Stimulated activated CD4-positive, alpha-beta T cell treated with anti-CD3 and anti-CD28 coated beads, Interleukin-4, amount 100 ng/mL, for 24 hours (primary cell): ENCODE measurements around the gene CST1.
A peak's percentile ranks its signal among the peaks of the same experiment; 100 is the strongest.
"Not testable (repeated sequence)": the region's sequence is repeated elsewhere in the genome, so short reads cannot be mapped to it uniquely, and the experiment has no call there.

Experiments used
- DNase-seq: peaks from one replicate; pipeline ENCODE4 v3.0.0-alpha.2; 2020

CST1 gene

DNA sequence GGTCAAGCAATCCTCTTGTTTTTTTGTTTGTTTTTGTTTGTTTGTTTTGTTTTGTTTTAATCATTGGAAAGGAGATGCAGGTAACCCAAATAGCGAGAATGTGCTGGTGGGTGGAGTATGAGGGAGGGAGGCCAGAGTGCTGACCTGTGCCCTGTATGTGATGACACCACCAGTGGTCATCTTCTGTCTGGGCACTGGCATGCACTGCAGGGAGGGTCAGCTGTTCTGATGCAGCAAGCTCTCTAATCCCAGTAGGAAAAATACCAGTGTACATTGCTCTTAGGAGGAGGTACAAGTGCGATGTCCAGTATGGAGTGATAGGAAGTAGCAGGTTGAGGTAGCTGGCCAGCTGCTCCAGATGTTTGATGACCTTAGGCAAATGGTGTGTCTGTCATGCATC is 2.9 kb upstream of the CST1 start:
- no peak for DNase-seq

DNA sequence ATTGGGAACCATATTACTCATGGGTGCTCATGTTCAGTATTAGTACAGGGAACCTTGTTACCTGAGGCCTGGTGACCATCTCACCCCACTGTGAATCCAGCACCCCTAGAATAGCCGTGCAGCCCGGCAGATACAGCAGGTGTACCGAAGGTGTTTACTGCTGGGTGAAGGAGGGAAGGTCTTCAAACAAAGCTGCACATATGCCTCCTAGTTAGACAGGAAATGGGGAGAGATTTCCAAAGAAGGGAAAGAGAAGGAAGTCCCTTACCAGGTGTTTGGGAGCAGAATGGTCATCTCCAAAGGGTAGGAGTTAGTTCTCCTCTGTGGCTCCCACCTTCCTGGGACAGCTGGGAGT is 2.4 kb upstream of the CST1 start:
- DNase-seq, result no peak

DNA sequence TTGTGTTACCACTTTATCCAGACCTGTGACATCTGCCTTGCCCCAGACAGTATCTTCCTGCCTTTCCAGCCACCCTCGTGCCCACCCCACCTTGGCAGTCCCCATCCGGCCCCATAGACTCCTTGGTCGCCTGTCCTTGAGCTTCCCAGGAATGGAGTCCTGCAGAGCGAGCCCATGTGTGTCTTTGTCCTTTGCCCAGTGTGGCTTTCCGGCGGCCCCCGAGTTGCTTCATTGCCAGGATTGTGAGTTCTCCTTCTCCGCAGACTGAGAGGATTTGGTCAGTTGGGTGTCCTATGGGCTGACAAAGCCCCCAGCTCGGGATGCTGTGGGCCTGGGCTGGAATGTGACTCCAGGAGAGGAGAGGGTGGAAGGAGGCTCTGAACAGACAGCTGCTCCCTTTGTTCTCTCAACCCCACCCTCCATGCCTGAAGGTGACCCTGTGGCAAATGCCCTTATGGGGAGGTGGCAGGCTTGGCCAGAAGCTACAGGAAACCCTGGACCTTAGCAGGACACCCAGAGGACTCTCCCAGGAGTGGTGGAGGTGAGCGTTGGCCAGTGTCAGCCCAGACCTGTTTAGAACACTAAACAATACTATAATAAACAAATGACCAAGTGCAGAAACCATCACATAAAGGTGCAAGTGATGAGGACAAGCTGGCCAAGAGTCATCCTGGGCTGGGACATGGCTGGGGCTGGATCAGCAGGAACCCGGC is 1.9 kb upstream of the CST1 start:
- DNase-seq, result no peak

DNA sequence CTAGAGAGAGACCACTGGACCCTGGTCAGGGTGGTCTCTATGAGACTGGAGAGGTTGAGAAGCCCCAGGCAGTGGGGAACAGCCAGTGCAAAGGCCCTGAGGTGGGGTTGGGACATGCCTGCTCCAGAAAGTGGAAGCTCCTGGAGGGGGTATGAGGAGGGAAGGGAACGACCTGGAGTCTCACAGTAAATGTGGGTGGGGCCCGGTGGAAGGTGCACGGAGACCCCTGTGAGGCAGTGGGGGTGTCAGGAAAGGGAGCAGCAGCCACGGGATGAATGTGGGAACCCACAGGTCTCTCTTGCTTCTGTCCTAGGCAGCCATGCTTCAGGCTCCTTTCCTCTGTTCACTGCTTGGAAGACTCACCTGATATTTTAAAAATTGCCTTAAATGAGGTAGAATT is 1.3 kb upstream of the CST1 start:
- DNase-seq, result no peak

DNA sequence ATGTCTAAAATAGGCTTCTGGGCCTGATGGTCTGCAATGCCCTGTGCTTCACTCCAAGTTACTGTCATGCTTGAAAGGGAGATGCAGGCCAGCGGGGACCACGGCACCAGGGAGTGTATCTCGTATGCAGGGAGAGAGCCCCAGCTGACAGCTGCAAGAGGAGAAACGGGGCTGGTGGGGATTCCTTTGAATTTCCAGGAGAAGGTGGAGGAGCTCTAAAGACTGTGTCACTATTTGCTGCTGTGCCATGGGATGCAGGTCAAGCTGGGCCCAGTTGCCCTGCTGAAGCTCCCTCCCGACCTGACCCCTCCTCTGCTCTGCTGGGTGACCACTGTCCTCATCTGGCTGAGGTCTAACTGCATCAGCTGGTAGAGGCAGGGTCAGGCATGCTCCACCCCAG is 989 bp downstream of the CST1 start:
- DNase-seq, result no peak

DNA sequence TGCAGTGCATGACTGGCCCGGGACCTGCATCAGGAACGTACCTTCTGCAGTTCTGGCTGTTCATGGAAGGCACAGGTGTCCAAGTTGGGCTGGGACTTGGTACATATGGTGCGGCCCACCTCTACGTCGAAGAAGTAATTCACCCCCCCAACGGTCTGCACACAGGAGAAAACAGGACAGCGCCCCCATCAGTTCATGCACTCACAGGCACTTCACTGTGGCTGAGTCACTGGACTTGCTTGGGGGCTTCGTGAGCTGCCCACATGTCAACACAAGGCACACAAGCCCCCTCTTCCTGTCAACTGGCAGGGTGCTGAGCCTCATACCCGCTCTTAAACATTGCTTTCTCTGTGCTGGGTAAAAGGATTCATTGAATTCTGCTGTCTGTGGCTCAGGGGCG is 1.8 kb downstream of the CST1 start:
- not testable (repeated sequence) for DNase-seq

DNA sequence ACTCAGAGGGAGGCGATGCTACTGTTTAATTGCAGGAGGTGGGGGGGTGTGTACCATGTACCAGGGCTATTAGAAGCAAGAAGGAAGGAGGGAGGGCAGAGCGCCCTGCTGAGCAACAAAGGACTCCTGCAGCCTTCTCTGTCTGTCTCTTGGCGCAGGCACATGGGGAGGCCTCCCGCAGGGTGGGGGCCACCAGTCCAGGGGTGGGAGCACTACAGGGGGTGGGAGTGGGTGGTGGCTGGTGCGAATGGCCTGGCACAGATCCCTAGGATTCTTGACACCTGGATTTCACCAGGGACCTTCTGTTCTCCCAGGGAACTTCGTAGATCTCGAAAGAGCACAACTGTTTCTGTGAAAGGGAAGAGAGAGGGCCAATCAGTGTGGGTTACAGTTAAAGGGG is 3.2 kb downstream of the CST1 start:
- DNase-seq, result not testable (repeated sequence)

DNA sequence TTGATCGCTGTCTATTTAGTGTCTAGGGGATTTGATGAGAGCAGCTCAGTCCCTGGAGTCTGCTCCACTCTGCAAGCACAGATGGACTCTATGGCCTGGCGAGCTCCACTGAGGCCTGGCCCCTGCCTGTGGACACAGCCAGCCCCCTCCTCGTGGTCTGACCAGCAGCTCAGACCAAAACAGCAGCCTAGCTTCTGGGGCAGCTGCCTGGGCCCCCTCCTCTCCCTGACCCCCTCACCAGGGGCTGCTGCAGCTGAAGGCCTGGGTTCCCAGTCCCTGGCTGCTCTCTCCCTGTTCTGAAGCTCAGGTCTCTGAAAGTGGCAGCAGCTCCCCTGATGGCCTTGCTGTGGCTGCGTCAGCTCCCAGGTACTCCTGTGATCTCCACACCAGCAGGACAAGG is 3.6 kb downstream of the CST1 start:
- DNase-seq, result not testable (repeated sequence)

DNA sequence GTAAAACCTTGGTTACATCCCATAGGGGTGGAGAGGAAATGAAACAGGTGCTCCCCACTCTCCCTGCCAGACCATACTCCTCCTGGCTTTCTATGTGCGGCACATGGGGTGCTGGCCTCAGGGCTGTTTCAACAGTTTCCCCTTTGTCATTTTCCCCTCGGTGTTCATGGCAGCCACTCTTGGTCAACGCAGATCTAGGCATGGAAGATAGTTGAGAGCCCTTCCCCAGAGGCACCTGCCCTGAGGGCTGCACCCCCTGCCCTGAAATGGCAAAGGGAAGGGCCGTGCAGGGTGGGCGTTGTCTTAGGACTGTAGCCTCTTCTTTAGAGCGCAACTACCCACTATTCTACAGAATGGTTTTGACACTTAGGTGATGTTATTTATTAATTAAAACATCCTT is 4.4 kb downstream of the CST1 start:
- no peak for DNase-seq

DNA sequence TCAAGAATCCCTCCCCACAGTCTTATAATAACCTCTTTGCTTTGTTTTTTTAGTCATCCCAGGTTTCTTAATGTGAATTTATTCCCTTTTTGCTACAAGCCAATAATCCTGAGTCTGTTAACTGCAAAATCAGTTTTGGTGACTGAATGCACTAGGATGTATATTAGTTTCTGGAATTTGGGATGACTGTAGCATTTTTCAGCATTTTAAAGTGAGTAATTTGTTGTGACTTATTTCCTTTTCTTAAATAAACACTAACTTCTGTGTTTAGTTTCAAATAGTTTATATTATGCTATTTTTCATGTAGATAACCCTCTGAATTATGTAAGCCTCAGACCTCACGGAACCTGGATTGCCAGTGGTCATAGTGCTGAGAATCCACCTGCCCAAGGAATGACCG is 5.5 kb downstream of the CST1 start:
- DNase-seq, result no peak

DNA sequence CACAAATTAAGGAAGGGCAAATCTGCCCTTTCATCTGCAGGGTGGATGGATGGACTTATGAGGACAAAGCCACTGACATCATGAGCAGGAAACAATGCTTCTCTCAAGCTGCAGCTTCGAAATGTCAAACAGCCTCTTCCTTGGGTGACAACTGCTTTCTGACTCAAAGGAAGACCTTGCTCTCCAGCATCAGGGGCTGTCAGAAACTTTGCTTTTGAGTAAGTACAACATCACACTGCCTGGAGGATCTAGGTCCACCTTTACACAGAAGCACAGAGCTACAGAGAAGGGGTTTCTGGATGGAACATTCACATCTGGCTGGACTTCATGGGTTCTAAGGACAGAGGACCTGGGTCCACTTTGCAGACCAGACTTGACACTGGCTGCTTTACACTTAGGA is 5.9 kb downstream of the CST1 start:
- no peak for DNase-seq

DNA sequence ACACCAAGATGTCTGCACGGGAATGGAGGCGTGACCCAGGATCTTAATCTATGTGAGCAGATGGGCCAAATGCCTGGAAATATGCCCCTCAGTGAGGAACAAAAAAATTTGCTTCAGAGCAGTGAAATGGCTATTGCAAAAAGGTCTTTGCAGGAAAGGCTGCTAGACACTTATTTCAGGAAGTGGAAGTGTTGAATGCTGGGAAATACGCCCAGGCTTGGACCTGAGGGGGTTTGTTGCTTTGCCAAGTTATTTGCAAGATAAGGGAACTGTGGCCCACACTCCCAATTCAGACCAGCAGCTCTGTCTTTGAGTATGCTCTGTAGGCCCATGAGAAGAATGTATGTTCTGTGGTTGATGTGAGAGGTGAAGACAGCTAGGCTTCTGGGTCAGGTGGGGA is 15.3 kb downstream of the CST1 start:
- not testable (repeated sequence) for DNase-seq

DNA sequence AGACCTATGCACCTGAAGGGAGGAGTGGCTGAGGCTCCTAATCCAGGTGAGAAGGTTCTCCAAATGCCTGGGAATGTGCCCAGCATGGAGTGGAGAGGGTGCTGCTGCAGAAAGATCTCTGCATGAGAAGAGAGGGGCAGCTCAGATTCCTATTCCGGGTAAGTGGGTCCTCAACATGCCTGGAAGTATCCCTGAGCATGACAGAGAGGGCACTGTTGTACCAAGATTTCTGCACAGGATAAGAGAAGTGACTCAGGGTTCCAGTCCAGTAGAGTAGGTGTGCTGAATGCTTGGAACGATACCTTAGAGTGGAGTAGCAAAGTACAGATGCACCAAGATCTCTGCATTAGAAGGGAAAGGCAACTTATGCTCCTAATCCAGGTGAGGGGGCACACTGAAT is 15.8 kb downstream of the CST1 start:
- DNase-seq, result not testable (repeated sequence)

DNA sequence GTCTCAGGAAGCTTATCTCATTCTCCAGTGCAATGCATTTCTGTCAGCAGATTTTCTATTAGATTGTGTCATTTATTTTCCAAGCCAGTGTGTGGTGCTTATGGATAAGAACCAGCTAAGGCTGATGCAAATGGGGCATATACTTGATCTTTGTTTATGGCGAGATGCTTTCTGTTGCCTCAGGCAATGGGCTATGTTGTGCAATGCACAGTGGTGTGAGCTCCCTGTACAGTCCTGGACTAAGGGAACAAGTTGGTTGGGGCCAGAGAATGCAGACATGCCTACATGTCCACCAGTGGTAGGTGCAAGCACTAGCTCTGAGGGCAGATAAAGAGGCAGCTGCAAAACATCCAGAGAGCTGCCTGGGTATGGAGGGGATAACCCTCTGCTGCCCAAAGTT is 16.3 kb downstream of the CST1 start:
- DNase-seq, result not testable (repeated sequence)

DNA sequence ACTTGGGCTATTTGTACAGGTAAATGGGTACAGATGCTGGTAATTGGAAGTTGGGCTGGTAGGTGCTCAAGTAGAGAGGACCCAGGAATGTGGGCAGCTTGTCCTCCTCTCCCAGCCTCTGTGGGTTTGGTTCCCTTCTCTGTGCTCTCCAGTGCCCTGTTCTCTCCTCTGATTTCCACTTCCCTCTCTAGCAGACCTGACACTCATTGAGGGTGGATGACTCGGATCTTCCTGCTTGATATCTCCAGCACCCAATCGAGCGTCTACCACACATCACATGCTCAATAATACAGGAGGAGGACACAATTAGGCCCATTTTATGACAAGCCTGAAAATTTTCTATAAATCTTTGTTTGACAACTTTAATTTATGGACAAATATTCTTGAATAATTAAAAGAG is 23.7 kb downstream of the CST1 start:
- no peak for DNase-seq

DNA sequence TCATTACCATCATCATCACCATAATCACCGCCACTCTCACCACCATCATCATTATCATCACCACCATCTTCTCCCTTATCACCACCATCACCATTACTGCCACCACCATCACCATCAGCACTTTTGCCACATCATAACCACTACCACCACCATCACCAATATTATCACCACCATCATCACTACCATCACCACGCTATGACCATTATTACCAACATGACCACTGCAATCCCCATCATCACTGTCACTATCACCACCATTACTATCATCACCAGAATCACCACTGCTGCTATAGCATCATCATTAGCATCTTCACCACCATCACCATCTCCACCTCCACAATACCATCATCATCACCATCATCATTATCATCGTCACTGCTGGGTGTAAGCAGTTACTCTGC is 25.6 kb downstream of the CST1 start:
- no peak for DNase-seq

DNA sequence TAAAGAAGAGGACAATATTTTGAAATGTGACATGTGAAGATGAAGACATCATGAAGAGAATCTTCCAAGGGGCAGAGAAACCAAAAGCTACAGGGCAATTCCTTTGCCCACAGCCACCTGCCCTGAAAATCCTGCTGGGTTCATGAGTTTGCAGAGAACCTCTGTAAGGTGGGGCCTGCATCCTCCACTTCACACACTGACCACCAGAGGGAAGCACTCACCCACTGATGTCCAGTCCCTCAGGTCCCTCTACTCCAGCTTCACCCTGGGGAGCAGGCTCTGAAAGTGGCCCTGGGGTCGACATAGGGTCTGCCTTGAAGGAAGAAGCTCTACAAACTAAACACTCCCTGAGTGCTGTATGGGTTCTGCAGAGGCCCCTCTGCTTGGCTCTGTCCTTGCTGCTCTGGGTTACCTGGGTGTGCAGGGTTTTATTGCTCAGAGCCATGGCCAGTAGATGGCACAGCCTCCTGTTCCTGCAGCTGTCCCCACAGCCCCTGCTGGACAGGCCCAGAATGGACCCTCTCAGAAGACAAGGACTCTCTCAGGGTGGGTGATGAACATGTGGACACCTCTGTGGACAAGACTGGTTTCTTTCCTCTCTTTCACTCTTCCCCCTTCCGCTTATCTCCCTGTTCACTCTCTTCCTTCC is 27.0 kb downstream of the CST1 start:
- peak; percentile 4 for DNase-seq

DNA sequence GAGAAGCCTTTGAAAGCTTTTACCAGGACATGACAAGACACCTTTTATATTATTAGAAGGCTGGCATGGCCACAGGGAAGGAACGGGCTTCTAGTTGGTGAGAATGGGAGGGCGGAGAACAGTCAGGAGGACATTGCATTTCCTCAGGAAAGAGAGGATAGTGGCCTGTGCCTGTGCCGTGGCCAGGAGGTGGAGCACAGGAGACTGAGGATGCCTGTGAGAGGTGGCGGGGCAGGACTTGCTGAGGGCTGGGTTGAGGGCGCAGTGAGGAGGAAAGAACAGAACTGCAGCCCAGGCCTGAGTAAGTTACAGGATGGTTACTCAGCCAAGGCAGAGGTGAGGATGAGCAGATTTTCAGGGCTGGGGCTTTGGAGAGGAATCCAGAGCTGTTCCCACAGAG is 27.9 kb downstream of the CST1 start:
- DNase-seq, result not testable (repeated sequence)

DNA sequence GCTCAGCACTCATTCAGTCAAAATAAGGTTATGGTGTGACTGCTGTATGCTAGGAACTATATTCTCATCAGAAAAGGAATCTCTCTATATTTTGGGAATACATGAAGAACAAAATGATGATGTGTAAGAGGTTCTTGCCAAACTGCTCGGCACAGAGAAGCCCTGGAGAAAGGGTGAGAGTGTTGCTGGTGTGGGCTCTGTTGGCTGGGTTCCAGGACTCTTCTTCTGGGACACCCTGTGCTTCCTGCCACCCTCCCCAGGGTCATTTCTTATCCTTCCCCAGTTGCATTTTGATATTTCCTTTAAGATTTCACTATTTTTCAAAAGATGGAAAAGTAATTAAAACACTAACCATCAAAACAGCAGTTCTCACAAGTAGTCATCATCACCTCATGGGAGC is 28.8 kb downstream of the CST1 start:
- no peak for DNase-seq

DNA sequence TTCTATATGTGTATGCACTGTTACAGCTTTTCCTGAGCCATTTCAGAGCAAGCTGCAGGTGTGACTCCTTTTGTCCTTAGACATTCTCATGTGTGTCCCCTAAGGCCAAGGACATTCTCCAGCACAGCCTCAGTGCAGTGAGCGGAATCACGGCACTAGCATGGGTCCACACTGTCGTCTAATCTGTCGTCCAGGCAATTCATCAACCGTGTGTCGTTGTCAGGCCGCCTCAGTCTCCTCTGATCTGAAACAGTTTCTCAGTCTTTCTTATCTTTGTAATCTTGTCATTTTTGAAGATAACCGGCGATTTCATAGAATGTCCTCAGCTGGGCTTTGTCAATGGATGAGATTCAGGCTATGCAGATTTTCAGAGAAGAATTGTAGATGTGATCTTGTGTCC is 31.4 kb downstream of the CST1 start:
- DNase-seq, result not testable (repeated sequence)

DNA sequence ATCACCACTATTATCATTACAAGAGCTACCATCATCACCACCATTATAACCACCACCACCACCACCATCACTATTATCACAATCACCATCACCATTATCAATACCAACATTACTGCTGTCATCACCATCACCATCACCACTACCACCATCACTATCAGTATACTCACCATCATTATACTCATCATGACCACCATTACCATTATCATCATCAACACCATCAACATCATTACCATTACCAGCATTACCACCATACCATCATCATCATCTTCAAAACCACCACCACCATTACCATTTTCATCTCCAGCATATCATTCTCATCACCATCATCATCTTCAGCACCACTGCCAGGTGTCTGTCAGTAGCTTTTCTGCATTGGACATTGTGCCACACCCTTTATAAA is 39.0 kb downstream of the CST1 start:
- DNase-seq, result not testable (repeated sequence)

DNA sequence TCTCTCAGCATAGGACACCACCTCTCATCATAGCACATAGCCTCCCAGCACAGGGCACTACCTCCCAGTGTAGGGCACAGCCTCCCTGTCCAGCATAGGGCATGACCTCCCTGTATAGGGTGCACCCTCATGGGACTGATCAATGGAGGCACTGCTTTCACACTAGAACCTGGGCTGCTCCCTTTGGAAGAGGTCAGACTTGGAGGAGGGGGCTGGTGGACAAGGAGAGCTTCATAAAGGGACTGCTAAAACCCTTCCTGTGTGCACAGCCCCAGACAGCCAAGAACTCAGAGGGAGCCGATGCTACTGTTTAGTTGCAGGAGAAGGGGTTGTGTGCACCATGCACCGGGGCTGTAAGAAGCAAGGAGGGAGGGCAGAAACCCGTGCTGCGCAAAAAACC is 40.0 kb downstream of the CST1 start:
- DNase-seq, result no peak

DNA sequence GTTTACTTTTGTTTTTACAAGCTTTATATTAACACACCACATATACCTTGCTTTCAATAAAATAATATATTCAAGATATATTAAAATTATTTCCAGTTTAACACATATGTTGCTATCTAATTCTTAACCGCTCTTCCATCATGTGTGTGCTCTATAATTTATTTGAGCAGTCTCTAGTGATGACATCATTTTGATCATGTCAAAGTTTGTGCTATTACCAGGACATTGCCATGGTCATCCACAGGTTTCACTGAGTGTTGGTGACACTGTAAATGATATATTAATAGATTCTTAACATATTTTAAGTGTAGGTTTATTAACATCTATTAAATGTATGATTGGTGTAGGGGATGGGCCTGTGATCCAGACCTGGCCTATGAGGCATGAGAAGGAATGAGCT is 44.8 kb downstream of the CST1 start:
- no peak for DNase-seq

DNA sequence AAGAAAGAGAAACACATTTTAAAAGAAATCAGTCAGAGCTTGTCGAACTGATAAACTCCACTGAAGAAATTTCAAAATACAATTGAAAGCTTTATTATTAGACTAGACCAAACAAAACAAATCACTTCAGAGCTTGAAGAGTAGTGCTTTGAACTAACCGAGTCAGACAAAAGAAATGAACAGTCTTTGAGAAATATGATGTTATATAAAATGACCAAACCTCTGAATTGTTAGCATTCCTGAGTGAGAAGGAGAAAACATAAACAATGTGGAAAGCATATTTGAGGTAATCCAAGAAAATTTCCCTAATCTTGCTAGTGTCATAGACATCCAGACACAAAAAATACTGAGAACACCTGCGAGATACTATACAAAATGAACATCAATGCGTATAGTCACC is 48.7 kb downstream of the CST1 start:
- DNase-seq, result no peak

DNA sequence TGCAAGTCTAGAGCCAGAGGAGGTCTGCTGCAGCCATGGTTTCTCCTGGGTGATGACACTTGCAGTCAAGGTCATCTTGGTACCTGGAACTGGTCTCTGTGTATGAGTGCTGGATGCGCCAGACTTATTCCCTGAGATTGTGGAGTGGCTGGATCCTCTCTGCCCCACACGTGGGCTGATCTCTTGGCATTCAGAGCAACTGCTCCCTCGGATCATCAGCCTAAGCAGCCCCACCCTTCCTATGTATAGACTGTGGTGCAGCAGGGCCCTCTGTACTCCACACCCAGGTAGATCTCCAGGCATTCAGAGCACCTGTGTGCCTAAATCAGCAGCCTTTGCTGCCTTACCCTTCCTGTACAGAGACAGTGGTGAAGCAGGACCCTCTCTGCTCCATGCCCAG is 49.8 kb downstream of the CST1 start:
- DNase-seq, result no peak
